Liver (tissue), 3 donors: Measurements from ENCODE around the gene PKMYT1.

Source experiments
- CTCF ChIP-seq: fragments of 150-350 bp; IDR thresholded peaks from 2 replicates; pipeline ENCODE4 v1.5.1; 2017; ENCODE audit warnings: improper control_type of control experiment, low read depth, low read length; ENCODE audit not compliant: missing input control
- HNF4G ChIP-seq: IDR thresholded peaks from 2 replicates; pipeline ENCODE4 v1.6.1; 2016; ENCODE audit warnings: antibody characterized with exemption
- TAF1 ChIP-seq: conservative IDR thresholded peaks from 2 replicates; pipeline ENCODE4 v1.6.1; 2016; ENCODE audit warnings: antibody characterized with exemption, mild to moderate bottlenecking
- donor health status: healthy.
- donor health status: healthy.

GRCh38 chr16:2979669-2980226 is 498 bp downstream of the PKMYT1 start:
- no peak for TF ChIP-seq CTCF
- no peak for TF ChIP-seq HNF4G
- TF ChIP-seq TAF1, result no peak
